SK-N-SH treated with all-trans-retinoic acid at 6 μM for 48 hours (cell line): ENCODE measurements around the gene ASL.
A peak's percentile ranks its signal among the peaks of the same experiment; 100 is the strongest.

Source experiments
- ATAC-seq: fragments of 200-7000 bp; cut with Tn5 transposase; 3 replicates; pipeline ENCODE4 v1.9.1; 2020; ENCODE audit warnings: mild to moderate bottlenecking, moderate library complexity
- BACH2 ChIP-seq: fragments of 250-450 bp; sonication (Bioruptor Pico); IDR thresholded peaks from 2 replicates; pipeline ENCODE4 v1.9.0; 2021; ENCODE audit warnings: mild to moderate bottlenecking, borderline replicate concordance
- CREB5 ChIP-seq: fragments of 250-450 bp; sonication (Bioruptor Pico); IDR thresholded peaks from 2 replicates; pipeline ENCODE4 v1.5.1; 2020; ENCODE audit warnings: low read depth, mild to moderate bottlenecking, moderate library complexity
- CSDC2 ChIP-seq: fragments of 250-450 bp; sonication (Bioruptor Pico); IDR thresholded peaks from 2 replicates; pipeline ENCODE4 v1.5.0; 2020; ENCODE audit warnings: mild to moderate bottlenecking, moderate library complexity
- ESRRG ChIP-seq: fragments of 250-450 bp; sonication (Bioruptor Pico); IDR thresholded peaks from 2 replicates; pipeline ENCODE4 v1.6.1; 2021; ENCODE audit warnings: mild to moderate bottlenecking
- ISL1 ChIP-seq: fragments of 250-450 bp; sonication (Bioruptor Pico); IDR thresholded peaks from 2 replicates; pipeline ENCODE4 v2.1.2; 2022; ENCODE audit warnings: mild to moderate bottlenecking, moderate library complexity
- PATZ1 ChIP-seq: fragments of 250-450 bp; sonication (Bioruptor Pico); IDR thresholded peaks from 2 replicates; pipeline ENCODE4 v1.8.0; 2020; ENCODE audit warnings: mild to moderate bottlenecking, moderate library complexity, borderline replicate concordance
- POU6F1 ChIP-seq: fragments of 250-450 bp; sonication (Bioruptor Pico); IDR thresholded peaks from 2 replicates; pipeline ENCODE4 v1.8.0; 2021; ENCODE audit warnings: low read depth, mild to moderate bottlenecking, moderate library complexity, borderline replicate concordance
- PPARA ChIP-seq: fragments of 250-450 bp; sonication (Bioruptor Pico); IDR thresholded peaks from 2 replicates; pipeline ENCODE4 v1.5.0; 2020; ENCODE audit warnings: mild to moderate bottlenecking, borderline replicate concordance
- RARB ChIP-seq: fragments of 250-450 bp; sonication (Bioruptor Pico); IDR thresholded peaks from 2 replicates; pipeline ENCODE4 v1.8.0; 2021; ENCODE audit warnings: mild to moderate bottlenecking, moderate library complexity
- SNAI2 ChIP-seq: fragments of 250-450 bp; sonication (Bioruptor Pico); IDR thresholded peaks from 2 replicates; pipeline ENCODE4 v1.5.0; 2020; ENCODE audit warnings: mild to moderate bottlenecking, moderate library complexity
- TCF4 ChIP-seq: fragments of 250-450 bp; sonication (Bioruptor Pico); IDR thresholded peaks from 2 replicates; pipeline ENCODE4 v1.8.0; 2021; ENCODE audit warnings: mild to moderate bottlenecking, moderate library complexity, borderline replicate concordance
- ZC3H10 ChIP-seq: fragments of 250-450 bp; sonication (Bioruptor Pico); IDR thresholded peaks from 2 replicates; pipeline ENCODE4 v1.5.1; 2021; ENCODE audit warnings: mild to moderate bottlenecking, moderate library complexity
- ZFP3 ChIP-seq: fragments of 250-450 bp; sonication (Bioruptor Pico); IDR thresholded peaks from 2 replicates; pipeline ENCODE4 v1.5.0; 2020; ENCODE audit warnings: mild to moderate bottlenecking, moderate library complexity
- ZFP30 ChIP-seq: fragments of 450-650 bp; formaldehyde crosslinking; IDR thresholded peaks from 2 replicates; pipeline ENCODE4 v1.5.0; 2022; ENCODE audit warnings: mild to moderate bottlenecking, moderate library complexity
- ZNF565 ChIP-seq: fragments of 450-650 bp; formaldehyde crosslinking; conservative IDR thresholded peaks from 2 replicates; pipeline ENCODE4 v1.5.0; 2020; ENCODE audit warnings: low read depth, mild to moderate bottlenecking, moderate library complexity
- ZNF70 ChIP-seq: fragments of 450-650 bp; formaldehyde crosslinking; IDR thresholded peaks from 2 replicates; pipeline ENCODE4 v1.5.0; 2020; ENCODE audit warnings: mild to moderate bottlenecking, moderate library complexity
- ZNF8 ChIP-seq: fragments of 450-650 bp; formaldehyde crosslinking; IDR thresholded peaks from 2 replicates; pipeline ENCODE4 v1.5.0; 2020; ENCODE audit warnings: mild to moderate bottlenecking, moderate library complexity
- TF ChIP-seq, protein P1 (sequence below): fragments of 250-450 bp; sonication (Bioruptor Pico); IDR thresholded peaks from 2 replicates; pipeline ENCODE4 v1.5.1; 2021; ENCODE audit warnings: mild to moderate bottlenecking, moderate library complexity
- TF ChIP-seq, protein P2 (sequence below): fragments of 250-450 bp; sonication (Bioruptor Pico); IDR thresholded peaks from 2 replicates; pipeline ENCODE4 v1.5.0; 2020; ENCODE audit warnings: mild to moderate bottlenecking, moderate library complexity

The ASL gene

DNA sequence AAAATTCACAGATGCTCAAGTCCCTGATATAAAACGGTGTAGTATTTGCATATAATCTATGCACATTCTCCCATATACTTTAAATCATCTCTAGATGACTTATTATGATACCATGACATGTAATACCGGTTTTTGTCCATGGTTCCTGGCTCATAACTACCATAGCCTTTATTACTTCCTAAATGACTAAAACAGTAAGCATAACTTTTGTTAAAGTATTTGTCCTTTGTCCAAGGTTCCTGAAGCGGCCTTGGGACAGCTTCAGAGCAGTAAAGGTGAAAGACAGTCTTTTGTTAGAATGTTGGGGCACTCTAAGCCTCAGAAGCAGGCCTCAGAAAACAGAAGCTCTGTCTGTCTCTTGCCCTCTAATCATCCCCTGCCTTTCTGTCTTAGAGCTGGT, 43.0 kb downstream of the ASL start:
- ATAC-seq: no peak
- no peak for TF ChIP-seq CSDC2 (CRISPR knock-in tag)
- no peak for TF ChIP-seq PPARA (CRISPR knock-in tag)
- no peak for TF ChIP-seq TCF4 (CRISPR knock-in tag)
- no peak for TF ChIP-seq BACH2 (CRISPR knock-in tag)
- TF ChIP-seq ISL1 (CRISPR knock-in tag): no peak
- TF ChIP-seq ZC3H10 (CRISPR knock-in tag): no peak
- no peak for TF ChIP-seq ESRRG (CRISPR knock-in tag)

- 0 out of 2 replicates have a peak, but pooled peaks have one; percentile 11 for TF ChIP-seq CSDC2 (CRISPR knock-in tag)
- TF ChIP-seq ZNF70 (CRISPR knock-in tag): no peak
- TF ChIP-seq, protein P1, sequence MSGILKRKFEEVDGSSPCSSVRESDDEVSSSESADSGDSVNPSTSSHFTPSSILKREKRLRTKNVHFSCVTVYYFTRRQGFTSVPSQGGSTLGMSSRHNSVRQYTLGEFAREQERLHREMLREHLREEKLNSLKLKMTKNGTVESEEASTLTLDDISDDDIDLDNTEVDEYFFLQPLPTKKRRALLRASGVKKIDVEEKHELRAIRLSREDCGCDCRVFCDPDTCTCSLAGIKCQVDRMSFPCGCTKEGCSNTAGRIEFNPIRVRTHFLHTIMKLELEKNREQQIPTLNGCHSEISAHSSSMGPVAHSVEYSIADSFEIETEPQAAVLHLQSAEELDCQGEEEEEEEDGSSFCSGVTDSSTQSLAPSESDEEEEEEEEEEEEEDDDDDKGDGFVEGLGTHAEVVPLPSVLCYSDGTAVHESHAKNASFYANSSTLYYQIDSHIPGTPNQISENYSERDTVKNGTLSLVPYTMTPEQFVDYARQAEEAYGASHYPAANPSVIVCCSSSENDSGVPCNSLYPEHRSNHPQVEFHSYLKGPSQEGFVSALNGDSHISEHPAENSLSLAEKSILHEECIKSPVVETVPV (CRISPR knock-in tag): no peak
- no peak for ATAC-seq
Measured at GRCh38 chr7:66119245-66119850, 43.7 kb downstream of the ASL start.

DNA sequence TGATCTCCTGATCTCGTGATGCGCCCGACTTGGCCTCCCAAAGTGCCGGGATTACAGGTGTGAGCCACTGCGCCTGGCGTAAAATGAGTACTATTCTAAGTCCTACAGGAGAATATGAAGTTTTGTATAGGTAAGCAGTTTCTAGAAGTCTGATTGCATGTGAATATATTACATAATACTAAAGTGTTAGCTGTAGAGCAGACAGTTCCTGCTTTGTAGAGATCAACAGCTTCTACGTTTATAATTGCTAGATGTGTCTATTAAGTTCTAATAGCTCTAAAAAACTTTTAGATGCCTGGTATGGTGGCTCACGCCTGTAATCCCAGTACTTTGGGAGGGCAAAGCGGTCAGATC, 47.5 kb downstream of the ASL start:
- TF ChIP-seq CREB5 (CRISPR knock-in tag) (no peak), RARB (CRISPR knock-in tag) (no peak), ZFP3 (no peak), PPARA (CRISPR knock-in tag) (no peak), ZNF8 (CRISPR knock-in tag) (no peak), ZFP30 (CRISPR knock-in tag) (no peak), PATZ1 (no peak), SNAI2 (no peak), ZNF565 (CRISPR knock-in tag) (no peak), CSDC2 (CRISPR knock-in tag) (no peak), POU6F1 (no peak), TCF4 (CRISPR knock-in tag) (no peak)
- TF ChIP-seq, protein P2, sequence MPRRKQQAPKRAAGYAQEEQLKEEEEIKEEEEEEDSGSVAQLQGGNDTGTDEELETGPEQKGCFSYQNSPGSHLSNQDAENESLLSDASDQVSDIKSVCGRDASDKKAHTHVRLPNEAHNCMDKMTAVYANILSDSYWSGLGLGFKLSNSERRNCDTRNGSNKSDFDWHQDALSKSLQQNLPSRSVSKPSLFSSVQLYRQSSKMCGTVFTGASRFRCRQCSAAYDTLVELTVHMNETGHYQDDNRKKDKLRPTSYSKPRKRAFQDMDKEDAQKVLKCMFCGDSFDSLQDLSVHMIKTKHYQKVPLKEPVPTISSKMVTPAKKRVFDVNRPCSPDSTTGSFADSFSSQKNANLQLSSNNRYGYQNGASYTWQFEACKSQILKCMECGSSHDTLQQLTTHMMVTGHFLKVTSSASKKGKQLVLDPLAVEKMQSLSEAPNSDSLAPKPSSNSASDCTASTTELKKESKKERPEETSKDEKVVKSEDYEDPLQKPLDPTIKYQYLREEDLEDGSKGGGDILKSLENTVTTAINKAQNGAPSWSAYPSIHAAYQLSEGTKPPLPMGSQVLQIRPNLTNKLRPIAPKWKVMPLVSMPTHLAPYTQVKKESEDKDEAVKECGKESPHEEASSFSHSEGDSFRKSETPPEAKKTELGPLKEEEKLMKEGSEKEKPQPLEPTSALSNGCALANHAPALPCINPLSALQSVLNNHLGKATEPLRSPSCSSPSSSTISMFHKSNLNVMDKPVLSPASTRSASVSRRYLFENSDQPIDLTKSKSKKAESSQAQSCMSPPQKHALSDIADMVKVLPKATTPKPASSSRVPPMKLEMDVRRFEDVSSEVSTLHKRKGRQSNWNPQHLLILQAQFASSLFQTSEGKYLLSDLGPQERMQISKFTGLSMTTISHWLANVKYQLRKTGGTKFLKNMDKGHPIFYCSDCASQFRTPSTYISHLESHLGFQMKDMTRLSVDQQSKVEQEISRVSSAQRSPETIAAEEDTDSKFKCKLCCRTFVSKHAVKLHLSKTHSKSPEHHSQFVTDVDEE (CRISPR knock-in tag): no peak
- no peak for ATAC-seq

- peak; percentile 24; the same call in 2 of the 3 replicates for ATAC-seq
- 0 out of 2 replicates have a peak, but pooled peaks have one; percentile 20 for TF ChIP-seq ESRRG (CRISPR knock-in tag)
- TF ChIP-seq, all 23 proteins: peak for 1; not testable (repeated sequence) for 22
Measured at GRCh38 chr7:66124569-66124861, 48.9 kb downstream of the ASL start.
